ENCODE results near the gene WDR64. TPM values are rescaled to one million over a fixed set of nuclear protein-coding genes. Genes with fewer than 3 reads are reported as not detected.
"Not testable (repeated sequence)": the region's sequence is repeated elsewhere in the genome, so short reads cannot be mapped to it uniquely, and the experiment has no call there.

WDR64 gene
- total RNA-seq, 1 donor from 2014 or later, result 0.80 TPM

DNA sequence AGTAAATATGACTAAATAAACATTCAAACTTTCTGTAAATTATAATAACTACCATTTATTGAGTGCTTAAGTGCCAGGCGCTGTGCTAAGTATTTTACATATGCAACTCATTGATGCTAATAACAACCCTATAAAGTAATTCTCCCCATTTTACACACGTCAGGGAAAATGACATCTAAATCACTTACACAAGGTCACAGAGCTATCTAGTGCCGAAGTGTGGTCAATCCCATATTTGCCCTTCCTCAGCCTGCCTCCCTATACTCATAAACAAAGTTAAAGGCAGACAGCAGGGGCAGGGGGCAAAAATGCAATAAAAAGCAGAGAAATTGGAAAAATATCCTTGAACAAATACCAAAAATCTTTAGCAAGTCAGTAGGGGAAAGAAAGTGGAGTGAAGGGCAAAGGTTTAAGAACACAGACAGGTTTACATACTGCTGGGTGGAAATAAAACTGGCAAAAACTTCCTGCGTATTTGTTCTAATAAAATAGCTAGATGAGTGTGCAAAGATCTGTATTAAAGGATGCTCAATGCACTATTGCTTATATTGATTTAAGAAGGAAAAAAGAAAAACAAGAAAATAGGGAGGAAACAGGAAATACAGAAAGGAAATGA lies 72.8 kb downstream of the WDR64 start:
- Mint-ChIP-seq H3K9me3 (ENCODE audit: unreplicated experiment) (no peaks in the 10 kb centered on the region), H3K36me3 (ENCODE audit: low read depth, unreplicated experiment) (no peaks in the 10 kb centered on the region), H3K4me3 (ENCODE audit: unreplicated experiment) (no peak overlapping the region), H3K27ac (ENCODE audit: unreplicated experiment) (peak overlapping the region; percentile 57), H3K27me3 (ENCODE audit: unreplicated experiment) (no peaks in the 10 kb centered on the region), H3K4me1 (ENCODE audit: unreplicated experiment) (peaks cover 12% of the 10 kb centered on the region)
- TF ChIP-seq CTCF (IDR thresholded peaks at IDR 0.05; ENCODE audit: unreplicated experiment), result no peak
- no peak for DNase-seq (ENCODE audit: low spot score)

- H3K27me3 Mint-ChIP-seq (ENCODE audit: unreplicated experiment), result no peaks in the 10 kb centered on the region
- no peaks in the 10 kb centered on the region for H3K9me3 Mint-ChIP-seq (ENCODE audit: unreplicated experiment)
- no peak overlapping the region for H3K4me3 Mint-ChIP-seq (ENCODE audit: unreplicated experiment)
- no peak for DNase-seq (ENCODE audit: low spot score)
- H3K4me1 Mint-ChIP-seq (ENCODE audit: unreplicated experiment), result peaks cover 11% of the 10 kb centered on the region
- H3K36me3 Mint-ChIP-seq (ENCODE audit: low read depth, unreplicated experiment), result no peaks in the 10 kb centered on the region
- no peak overlapping the region for H3K27ac Mint-ChIP-seq (ENCODE audit: unreplicated experiment)
- no peak for TF ChIP-seq CTCF (IDR thresholded peaks at IDR 0.05; ENCODE audit: unreplicated experiment)
These were observed 78.0 kb downstream of the WDR64 start for GRCh38 chr1:241730031-241730430.

- DNase-seq (ENCODE audit: low spot score), result no peak
- Mint-ChIP-seq H3K36me3 (ENCODE audit: low read depth, unreplicated experiment) (no peaks in the 10 kb centered on the region), H3K27ac (ENCODE audit: unreplicated experiment) (no peak overlapping the region), H3K4me1 (ENCODE audit: unreplicated experiment) (peaks cover 3% of the 10 kb centered on the region), H3K27me3 (ENCODE audit: unreplicated experiment) (no peaks in the 10 kb centered on the region), H3K9me3 (ENCODE audit: unreplicated experiment) (no peaks in the 10 kb centered on the region), H3K4me3 (ENCODE audit: unreplicated experiment) (no peak overlapping the region)
- TF ChIP-seq CTCF (IDR thresholded peaks at IDR 0.05; ENCODE audit: unreplicated experiment), result no peak
These were observed 81.8 kb downstream of the WDR64 start for GRCh38 chr1:241733899-241734298.

DNA sequence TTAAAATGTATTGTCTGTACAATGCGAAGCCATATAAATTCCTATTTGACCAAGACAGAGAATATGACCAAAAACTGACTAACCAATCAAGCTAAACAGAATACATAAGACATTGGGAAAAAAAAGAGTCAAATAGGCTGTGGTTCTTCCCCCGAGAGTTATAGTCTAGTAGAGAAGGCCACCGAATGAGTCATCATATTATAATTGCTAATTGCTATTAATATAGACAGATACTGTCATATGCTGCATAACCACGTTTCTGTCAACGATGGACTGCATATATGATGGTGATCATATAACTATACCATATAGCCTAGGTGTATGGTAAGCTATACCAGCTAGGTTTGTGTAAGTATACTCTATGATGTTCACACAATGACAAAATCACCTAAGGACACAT lies 82.5 kb downstream of the WDR64 start:
- Mint-ChIP-seq H3K9me3 (ENCODE audit: unreplicated experiment) (no peaks in the 10 kb centered on the region), H3K27ac (ENCODE audit: unreplicated experiment) (no peak overlapping the region), H3K4me1 (ENCODE audit: unreplicated experiment) (peaks cover 3% of the 10 kb centered on the region), H3K36me3 (ENCODE audit: low read depth, unreplicated experiment) (no peaks in the 10 kb centered on the region), H3K27me3 (ENCODE audit: unreplicated experiment) (no peaks in the 10 kb centered on the region), H3K4me3 (ENCODE audit: unreplicated experiment) (no peak overlapping the region)
- TF ChIP-seq CTCF (IDR thresholded peaks at IDR 0.05; ENCODE audit: unreplicated experiment), result no peak
- no peak for DNase-seq (ENCODE audit: low spot score)

DNA sequence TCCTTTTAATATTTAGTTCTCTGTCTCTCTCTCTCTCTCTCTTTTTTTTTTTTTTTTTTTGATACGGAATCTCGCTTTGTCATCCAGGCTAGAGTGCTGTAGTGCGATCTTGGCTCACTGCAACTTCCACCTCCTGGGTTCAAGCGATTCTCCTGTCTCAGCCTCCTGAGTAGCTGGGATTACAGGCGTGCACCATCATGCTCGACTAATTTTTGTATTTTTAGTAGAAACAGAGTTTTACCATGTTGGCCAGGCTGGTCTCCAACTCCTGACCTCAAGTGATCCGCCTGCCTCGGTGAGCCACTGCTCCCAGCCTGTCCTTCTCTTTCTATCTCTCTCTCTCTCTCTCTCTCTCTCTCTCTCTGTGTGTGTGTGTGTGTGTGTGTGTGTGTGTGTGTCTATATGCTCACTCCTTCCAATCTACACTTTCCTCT lies 83.4 kb downstream of the WDR64 start:
- not testable (repeated sequence) for H3K4me3 Mint-ChIP-seq (ENCODE audit: unreplicated experiment); H3K9me3 Mint-ChIP-seq (ENCODE audit: unreplicated experiment); H3K36me3 Mint-ChIP-seq (ENCODE audit: low read depth, unreplicated experiment); DNase-seq (ENCODE audit: low spot score); H3K4me1 Mint-ChIP-seq (ENCODE audit: unreplicated experiment); H3K27me3 Mint-ChIP-seq (ENCODE audit: unreplicated experiment); H3K27ac Mint-ChIP-seq (ENCODE audit: unreplicated experiment)

Measured in endothelial cell (in vitro differentiated cells).